Activated T-helper 1 cell treated with anti-CD3 and anti-CD28 coated beads, Interleukin-2, amount 50 U/mL, for 16 hours (primary cell): ENCODE results near the gene TMC6.
"Not testable (repeated sequence)": the region's sequence is repeated elsewhere in the genome, so short reads cannot be mapped to it uniquely, and the experiment has no call there.

ENCODE experiments used
- DNase-seq, 2 donors: peaks; one replicate each; pipeline ENCODE4 v3.0.0-alpha.2; 2020; ENCODE audit warnings: low read depth in 1 of 2, low spot score in 1 of 2

TMC6 gene

GRCh38 chr17:78159575-78160158 lies 31.1 kb upstream of the TMC6 start:
- no peak for DNase-seq

GRCh38 chr17:78154903-78155811 lies 26.6 kb upstream of the TMC6 start:
- DNase-seq: no peak

GRCh38 chr17:78151514-78152008 lies 23.0 kb upstream of the TMC6 start:
- DNase-seq: no peak

GRCh38 chr17:78148286-78149016 lies 19.9 kb upstream of the TMC6 start:
- no peak for DNase-seq

- DNase-seq: no peak
Observed at GRCh38 chr17:78147315-78147998, 18.9 kb upstream of the TMC6 start.

GRCh38 chr17:78146881-78147280 lies 18.3 kb upstream of the TMC6 start:
- DNase-seq: no peak

- DNase-seq: no peak
Observed at GRCh38 chr17:78146471-78146869, 17.9 kb upstream of the TMC6 start.

GRCh38 chr17:78144736-78145641 lies 16.4 kb upstream of the TMC6 start:
- DNase-seq: no peak

- DNase-seq: no peak
Observed at GRCh38 chr17:78144147-78144719, 15.7 kb upstream of the TMC6 start.

- no peak for DNase-seq
Observed at GRCh38 chr17:78143214-78144146, 14.9 kb upstream of the TMC6 start.

- DNase-seq: no peak
Observed at GRCh38 chr17:78142119-78142861, 13.7 kb upstream of the TMC6 start.

- no peak for DNase-seq
Observed at GRCh38 chr17:78141437-78142118, 13.0 kb upstream of the TMC6 start.

- DNase-seq: peak; percentile 73 to 84
Observed at GRCh38 chr17:78140169-78141051, 11.9 kb upstream of the TMC6 start.

- DNase-seq: not testable (repeated sequence)
Observed at GRCh38 chr17:78139861-78140168, 11.3 kb upstream of the TMC6 start.

GRCh38 chr17:78138204-78139060 lies 9.9 kb upstream of the TMC6 start:
- no peak for DNase-seq
